Activated CD4-positive, alpha-beta T cell treated with anti-CD3 and anti-CD28 coated beads, Interleukin-2, amount 50 U/mL, for 16 hours (primary cell): ENCODE results near the gene CPNE2.
"Not testable (repeated sequence)": the region's sequence is repeated elsewhere in the genome, so short reads cannot be mapped to it uniquely, and the experiment has no call there.

ENCODE experiments used
- DNase-seq: peaks from one replicate; pipeline ENCODE4 v3.0.0-alpha.2; 2020

Gene CPNE2

GRCh38 chr16:57102888-57103851 lies 10.8 kb downstream of the CPNE2 start:
- no peak for DNase-seq

DNA sequence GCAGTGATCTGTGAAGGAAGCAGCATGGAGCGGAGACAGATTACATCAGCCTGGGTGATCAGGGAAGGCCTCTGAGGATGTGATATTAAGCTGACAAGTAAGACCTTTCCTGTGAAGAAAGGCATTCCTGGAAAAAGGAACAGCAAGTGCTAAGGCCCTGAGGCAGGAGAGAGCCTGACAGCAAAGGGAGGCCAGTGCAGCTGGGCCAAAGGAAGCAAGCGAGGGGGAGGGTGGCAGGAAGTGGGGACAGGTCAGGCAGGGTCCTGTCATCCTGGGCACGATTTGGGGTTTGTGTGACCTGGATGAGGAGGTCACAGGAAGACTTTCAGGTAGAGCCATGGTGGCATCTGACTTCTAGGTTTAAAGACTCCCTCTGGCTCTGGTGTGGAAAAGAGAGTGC lies 12.3 kb downstream of the CPNE2 start:
- DNase-seq, result no peak

GRCh38 chr16:57105184-57105583 lies 12.8 kb downstream of the CPNE2 start:
- DNase-seq, result no peak

GRCh38 chr16:57106767-57107166 lies 14.4 kb downstream of the CPNE2 start:
- no peak for DNase-seq

GRCh38 chr16:57107321-57107922 lies 15.0 kb downstream of the CPNE2 start:
- no peak for DNase-seq

- DNase-seq, result no peak
Measured at GRCh38 chr16:57108432-57108831, 16.0 kb downstream of the CPNE2 start.

DNA sequence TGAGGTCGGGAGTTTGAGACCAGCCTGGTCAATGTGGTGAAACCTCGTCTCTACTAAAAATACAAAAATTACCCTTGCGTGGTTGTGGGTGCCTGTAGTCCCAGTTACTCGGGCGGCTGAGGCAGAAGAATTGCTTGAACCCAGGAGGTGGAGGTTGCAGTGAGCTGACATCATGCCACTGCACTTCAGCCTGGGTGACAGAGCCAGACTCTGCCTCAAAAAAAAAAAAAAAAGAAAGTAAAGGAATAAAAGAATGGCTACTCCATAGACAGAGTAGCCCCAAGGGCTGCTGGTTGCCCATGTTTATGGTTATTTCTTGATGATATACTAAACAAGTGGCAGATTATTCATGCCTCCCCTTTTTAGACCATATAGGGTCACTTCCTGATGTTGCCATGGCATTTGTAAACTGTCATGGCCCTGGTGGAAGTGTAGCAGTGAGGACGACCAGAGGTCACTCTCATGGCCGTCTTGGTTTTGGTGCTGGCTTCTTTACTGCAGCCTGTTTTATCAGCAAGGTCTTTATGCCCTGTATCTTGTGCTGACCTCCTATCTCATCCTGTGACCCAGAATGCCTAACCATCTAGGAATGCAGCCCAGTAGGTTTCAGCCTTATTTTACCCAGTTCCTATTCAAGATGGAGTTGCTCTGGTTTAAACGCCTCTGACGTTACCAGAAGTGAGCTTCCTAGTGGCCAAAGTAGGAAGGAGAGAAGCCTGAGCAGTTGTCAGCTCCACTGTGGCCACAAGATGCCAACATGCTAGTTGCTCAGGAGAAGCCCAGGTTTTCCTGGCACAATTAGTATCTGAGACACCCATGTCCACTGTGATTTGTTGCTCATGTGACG lies 17.1 kb downstream of the CPNE2 start:
- DNase-seq, result not testable (repeated sequence)

- no peak for DNase-seq
Measured at GRCh38 chr16:57110937-57111336, 18.6 kb downstream of the CPNE2 start.

GRCh38 chr16:57111420-57111819 lies 19.0 kb downstream of the CPNE2 start:
- DNase-seq, result no peak

- DNase-seq, result no peak
Measured at GRCh38 chr16:57112403-57113041, 20.1 kb downstream of the CPNE2 start.

- DNase-seq, result no peak
Measured at GRCh38 chr16:57113042-57113453, 20.7 kb downstream of the CPNE2 start.

- DNase-seq, result no peak
Measured at GRCh38 chr16:57113664-57114063, 21.3 kb downstream of the CPNE2 start.

GRCh38 chr16:57115168-57115513 lies 22.8 kb downstream of the CPNE2 start:
- no peak for DNase-seq

- DNase-seq, result no peak
Measured at GRCh38 chr16:57115514-57116182, 23.3 kb downstream of the CPNE2 start.

- no peak for DNase-seq
Measured at GRCh38 chr16:57118461-57119084, 26.2 kb downstream of the CPNE2 start.

GRCh38 chr16:57123216-57123973 lies 31.0 kb downstream of the CPNE2 start:
- DNase-seq, result no peak

DNA sequence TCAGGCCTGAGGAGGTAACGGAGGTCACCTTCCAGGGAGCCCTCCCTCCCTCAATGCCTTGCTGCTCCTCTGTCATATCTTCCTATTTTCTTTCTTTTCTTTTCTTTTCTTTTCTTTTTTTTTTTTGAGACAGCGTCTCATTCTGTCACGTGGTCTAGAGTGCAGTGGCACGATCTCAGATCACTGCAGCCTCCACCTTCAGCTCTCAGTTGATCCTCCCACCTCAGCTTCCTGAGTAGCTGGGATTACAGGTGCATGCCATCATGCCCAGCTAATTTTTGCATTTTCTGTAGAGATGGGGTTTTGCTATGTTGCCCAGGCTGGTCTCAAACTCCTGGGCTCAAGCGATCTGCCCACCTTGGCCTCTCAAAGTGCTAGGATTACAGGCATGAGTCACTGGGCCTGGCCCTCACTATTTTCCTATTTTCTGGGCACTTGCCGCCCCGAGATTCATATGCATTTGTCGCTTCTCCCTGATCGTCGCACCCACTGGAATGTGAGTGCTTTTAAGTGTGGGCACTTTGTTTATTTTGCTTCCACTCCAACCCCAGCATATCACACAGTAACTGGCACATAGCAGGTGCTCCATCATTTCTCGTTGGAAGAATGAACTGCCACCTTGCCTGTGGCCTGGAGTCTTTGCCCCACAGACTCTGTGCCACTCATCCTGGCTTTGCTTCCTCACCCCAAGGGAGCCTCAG lies 31.7 kb downstream of the CPNE2 start:
- no peak for DNase-seq

GRCh38 chr16:57125376-57125775 lies 33.0 kb downstream of the CPNE2 start:
- DNase-seq, result no peak

GRCh38 chr16:57125969-57126368 lies 33.6 kb downstream of the CPNE2 start:
- no peak for DNase-seq

DNA sequence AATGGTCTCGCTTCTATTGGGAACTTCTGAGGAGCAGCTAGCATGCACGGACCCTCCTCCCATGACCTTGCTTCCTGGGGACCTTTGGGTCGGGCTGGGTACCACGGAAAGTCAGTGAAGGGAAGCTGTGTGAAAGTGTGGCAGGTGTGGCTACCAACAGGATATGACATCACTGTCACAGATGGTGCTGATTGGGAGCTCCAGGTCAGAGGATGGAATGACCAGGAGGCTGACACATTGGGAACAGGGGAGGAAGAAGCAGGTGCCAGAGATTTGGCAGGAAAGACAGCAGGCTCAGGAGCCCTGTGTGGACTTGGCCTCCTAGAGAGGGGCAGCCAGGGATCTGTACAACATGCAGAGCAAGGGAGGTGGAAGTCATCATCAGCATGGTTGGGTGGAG lies 34.0 kb downstream of the CPNE2 start:
- no peak for DNase-seq
